Keratinocyte (primary cell): ENCODE measurements around the gene RGS3. TPM values are rescaled to one million over a fixed set of nuclear protein-coding genes. Genes with fewer than 3 reads are reported as not detected.

Source experiments
- DNase-seq: peaks from one replicate; pipeline ENCODE4 v3.0.0-alpha.2; 2011; ENCODE audit warnings: low read depth, missing footprints, low spot score
- FAIRE-seq: peaks from 2 replicates; lab custom pipeline; 2011; peaks lifted over from hg19 to GRCh38; lab: Jason Lieb, UNC
- H2AFZ ChIP-seq: 2 replicates; pipeline ENCODE4 v1.6.0; 2012; ENCODE audit warnings: low read length, control low read depth, inconsistent platforms; ENCODE audit not compliant: control insufficient read depth
- H3K27ac ChIP-seq: 2 replicates; pipeline ENCODE4 v1.5.1; 2011; ENCODE audit warnings: low read length; ENCODE audit not compliant: control insufficient read depth, insufficient read depth
- H3K27me3 ChIP-seq: 3 replicates; pipeline ENCODE4 v1.6.0; 2011; ENCODE audit warnings: low read length; ENCODE audit not compliant: control insufficient read depth, insufficient read depth; ENCODE audit errors: extremely low read depth
- H3K36me3 ChIP-seq, 2 experiments: 2 replicates in 1 of 2; 3 replicates in 1 of 2; pipeline ENCODE4 v1.5.1; 2011; ENCODE audit warnings: low read length in 2 of 2, mild to moderate bottlenecking in 1 of 2; ENCODE audit not compliant: control insufficient read depth in 2 of 2, insufficient read depth in 2 of 2; ENCODE audit errors: extremely low read depth in 1 of 2
- H3K4me1 ChIP-seq: 3 replicates; pipeline ENCODE4 v1.5.1; 2011; ENCODE audit warnings: low read length; ENCODE audit not compliant: control insufficient read depth, insufficient read depth; ENCODE audit errors: extremely low read depth
- H3K4me2 ChIP-seq: 3 replicates; pipeline ENCODE4 v1.6.0; 2011; ENCODE audit warnings: low read depth, low read length; ENCODE audit not compliant: control insufficient read depth, insufficient read depth; ENCODE audit errors: extremely low read depth
- H3K4me3 ChIP-seq, 3 experiments: fragments of 200-600 bp in 1 of 3; sonication (generic) in 1 of 3; 2 replicates in 2 of 3; 3 replicates in 1 of 3; pipeline ENCODE4 v1.5.1; 2011 to 2016; ENCODE audit warnings: low read length in 3 of 3, mild to moderate bottlenecking in 3 of 3, control low read depth in 2 of 3, inconsistent platforms in 1 of 3, low read depth in 1 of 3, mixed read lengths in 1 of 3, mixed run types in 1 of 3, moderate library complexity in 1 of 3; ENCODE audit not compliant: control insufficient read depth in 2 of 3, insufficient read depth in 2 of 3; ENCODE audit errors: extremely low read depth in 1 of 3
- H3K79me2 ChIP-seq: 2 replicates; pipeline ENCODE4 v1.6.0; 2012; ENCODE audit warnings: low read length; ENCODE audit not compliant: control insufficient read depth, insufficient read depth
- H3K9ac ChIP-seq: 3 replicates; pipeline ENCODE4 v1.6.0; 2011; ENCODE audit warnings: low read length; ENCODE audit not compliant: control insufficient read depth, insufficient read depth; ENCODE audit errors: extremely low read depth
- H3K9me1 ChIP-seq: 3 replicates; pipeline ENCODE4 v1.6.0; 2011; ENCODE audit warnings: low read length; ENCODE audit not compliant: control insufficient read depth, insufficient read depth; ENCODE audit errors: extremely low read depth
- H3K9me3 ChIP-seq: 2 replicates; pipeline ENCODE4 v1.5.1; 2012; ENCODE audit warnings: low read depth, low read length; ENCODE audit not compliant: control insufficient read depth
- H4K20me1 ChIP-seq: 3 replicates; pipeline ENCODE4 v1.6.0; 2011; ENCODE audit warnings: low read length; ENCODE audit not compliant: control insufficient read depth, insufficient read depth; ENCODE audit errors: extremely low read depth
- EZH2 ChIP-seq: IDR thresholded peaks from one replicate; pipeline ENCODE4 v1.6.1; 2012; ENCODE audit warnings: inconsistent platforms, mild to moderate bottlenecking, low read length, moderate library complexity
- dilution Hi-C: fragments of 300-500 bp; cut with MboI; formaldehyde crosslinking; loops from one replicate; pipeline ENCODE4 v1.7.0; 2020; ENCODE audit warnings: low sequenced_read_pairs; ENCODE audit not compliant: extremely low pct_ligation_motif_present
- polyA plus RNA-seq, 5 experiments: library from polyadenylated mRNA; depleted of rRNA in 3 of 5; stranded (reverse) in 3 of 5; stranded (forward) in 1 of 5; unstranded in 1 of 5; fragments of >200 nt; gene quantifications; 1 replicate in 1 of 5; 2 replicates in 3 of 5; 3 replicates in 1 of 5; pipeline versions ENCODE4 v1.2.1 to v1.2.3, GENCODE V29; 2011 to 2012; ENCODE audit warnings: missing spikeins in 2 of 5, low read depth in 1 of 5, low replicate concordance in 1 of 5
- TF ChIP-seq, protein P1 (sequence below), 3 experiments: IDR thresholded peaks in 1 of 3; conservative IDR thresholded peaks in 1 of 3; optimal IDR thresholded peaks in 1 of 3; 2 replicates in 2 of 3; 3 replicates in 1 of 3; pipeline versions ENCODE3 to v1.5.1; 2011; ENCODE audit warnings: low read length in 3 of 3, mild to moderate bottlenecking in 3 of 3, moderate library complexity in 2 of 3, control low read depth in 1 of 3, inconsistent platforms in 1 of 3; ENCODE audit not compliant: insufficient read depth in 2 of 3; ENCODE audit errors: extremely low read depth in 1 of 3

RGS3 gene
- polyA plus RNA-seq, 1 donor (not counting 4 experiments of a cell fraction or from before 2014, with no cell fraction given): 19.6 TPM

- H3K4me2 ChIP-seq: no peak overlapping the region
- no peak for DNase-seq
- no peaks in the 10 kb centered on the region for H4K20me1 ChIP-seq
- H2AFZ ChIP-seq: no peak overlapping the region
- H3K9me3 ChIP-seq: no peaks in the 10 kb centered on the region
- H3K4me3 ChIP-seq: no peak overlapping the region
- peaks cover 14% of the 10 kb centered on the region for H3K27me3 ChIP-seq
- H3K9me1 ChIP-seq: no peaks in the 10 kb centered on the region
- no peaks in the 10 kb centered on the region for H3K79me2 ChIP-seq
- TF ChIP-seq EZH2: no peak
- TF ChIP-seq, protein P1, sequence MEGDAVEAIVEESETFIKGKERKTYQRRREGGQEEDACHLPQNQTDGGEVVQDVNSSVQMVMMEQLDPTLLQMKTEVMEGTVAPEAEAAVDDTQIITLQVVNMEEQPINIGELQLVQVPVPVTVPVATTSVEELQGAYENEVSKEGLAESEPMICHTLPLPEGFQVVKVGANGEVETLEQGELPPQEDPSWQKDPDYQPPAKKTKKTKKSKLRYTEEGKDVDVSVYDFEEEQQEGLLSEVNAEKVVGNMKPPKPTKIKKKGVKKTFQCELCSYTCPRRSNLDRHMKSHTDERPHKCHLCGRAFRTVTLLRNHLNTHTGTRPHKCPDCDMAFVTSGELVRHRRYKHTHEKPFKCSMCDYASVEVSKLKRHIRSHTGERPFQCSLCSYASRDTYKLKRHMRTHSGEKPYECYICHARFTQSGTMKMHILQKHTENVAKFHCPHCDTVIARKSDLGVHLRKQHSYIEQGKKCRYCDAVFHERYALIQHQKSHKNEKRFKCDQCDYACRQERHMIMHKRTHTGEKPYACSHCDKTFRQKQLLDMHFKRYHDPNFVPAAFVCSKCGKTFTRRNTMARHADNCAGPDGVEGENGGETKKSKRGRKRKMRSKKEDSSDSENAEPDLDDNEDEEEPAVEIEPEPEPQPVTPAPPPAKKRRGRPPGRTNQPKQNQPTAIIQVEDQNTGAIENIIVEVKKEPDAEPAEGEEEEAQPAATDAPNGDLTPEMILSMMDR (optimal IDR thresholded peaks at IDR 0.05 in 1 of 3, IDR thresholded peaks at IDR 0.05 in 1 of 3, conservative IDR thresholded peaks at IDR 0.05 in 1 of 3; ENCODE audit: extremely low read depth in 1 of 3, insufficient read depth in 2 of 3, low read length in 3 of 3): no peak
- FAIRE-seq: no peak
- no peaks in the 10 kb centered on the region for H3K4me1 ChIP-seq
- no peak overlapping the region for H3K9ac ChIP-seq
- dilution Hi-C loops: no loop called here
- no peaks in the 10 kb centered on the region for H3K36me3 ChIP-seq
- H3K27ac ChIP-seq: no peak overlapping the region
These were observed 13.5 kb downstream of the RGS3 start for GRCh38 chr9:113477058-113477457.

DNA sequence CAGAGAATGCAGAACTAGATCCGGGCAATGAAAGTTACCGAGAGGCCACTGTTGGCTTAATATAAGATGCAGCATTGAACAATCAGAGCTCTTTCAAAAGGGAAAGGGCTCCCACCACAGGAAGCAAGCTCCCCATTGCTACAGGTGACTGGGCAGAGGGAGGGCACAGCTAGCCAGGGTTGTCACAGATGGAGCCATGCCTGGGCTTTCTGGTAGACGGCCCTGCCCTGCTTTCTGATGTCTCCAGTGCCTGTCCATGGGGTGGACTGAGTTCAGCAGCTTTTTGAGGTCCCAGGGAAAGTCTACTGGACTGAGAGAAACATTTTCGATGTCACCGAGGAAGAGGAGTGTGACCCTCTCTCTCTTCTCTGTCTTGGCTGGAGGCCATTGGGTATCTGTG is 14.1 kb downstream of the RGS3 start:
- FAIRE-seq (no peak), DNase-seq (no peak)
- Histone ChIP-seq H3K27me3 (peaks cover 14% of the 10 kb centered on the region), H3K4me2 (no peak overlapping the region), H3K9me1 (no peaks in the 10 kb centered on the region), H3K79me2 (no peaks in the 10 kb centered on the region), H3K9ac (no peak overlapping the region), H3K36me3 (no peaks in the 10 kb centered on the region), H2AFZ (no peak overlapping the region), H3K9me3 (no peaks in the 10 kb centered on the region), H3K4me3 (no peak overlapping the region), H3K4me1 (no peaks in the 10 kb centered on the region), H4K20me1 (no peaks in the 10 kb centered on the region), H3K27ac (no peak overlapping the region)
- TF ChIP-seq, protein P1 (optimal IDR thresholded peaks at IDR 0.05 in 1 of 3, IDR thresholded peaks at IDR 0.05 in 1 of 3, conservative IDR thresholded peaks at IDR 0.05 in 1 of 3; ENCODE audit: extremely low read depth in 1 of 3, insufficient read depth in 2 of 3, low read length in 3 of 3): no peak
- TF ChIP-seq EZH2: no peak
- dilution Hi-C loops: no loop called here
